ENCODE measurements around the gene TMEM196. TPM values are rescaled to one million over a fixed set of nuclear protein-coding genes. Genes with fewer than 3 reads are reported as not detected.

TMEM196 gene
- total RNA-seq, result not detected in 2 replicates

- no peak for DNase-seq (ENCODE audit: low read depth, low spot score)
Observed at GRCh38 chr7:19772841-19773760, at the start of gene TMEM196. TSS of gene TMEM196 (minus strand) at chr7:19773617. CDS start at chr7:19772696, 921 bp downstream.

- DNase-seq (ENCODE audit: low read depth, low spot score), result no peak
Observed at GRCh38 chr7:19816128-19816527, 42.7 kb upstream of the TMEM196 start.

DNA sequence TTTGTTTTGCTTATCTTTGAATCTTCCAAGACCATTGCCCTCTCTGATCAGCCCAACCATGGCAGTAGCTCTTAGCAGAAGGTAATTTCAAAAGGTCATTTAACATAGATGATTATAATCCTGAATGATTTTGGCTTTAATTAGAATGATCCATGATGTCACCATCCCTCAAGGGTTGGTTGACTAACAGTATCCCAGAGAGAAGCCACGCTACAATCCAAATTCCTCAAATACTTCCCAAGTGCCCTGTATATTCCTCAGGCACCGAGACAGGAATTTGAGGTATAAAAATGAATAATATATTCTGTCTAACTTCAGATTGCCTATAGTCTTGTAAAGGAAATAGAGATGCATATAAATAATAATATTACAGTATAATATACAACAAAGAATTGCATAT lies 42.1 kb upstream of the TMEM196 start:
- DNase-seq (ENCODE audit: low read depth, low spot score), result no peak

GRCh38 chr7:19814776-19815175 lies 41.4 kb upstream of the TMEM196 start:
- no peak for DNase-seq (ENCODE audit: low read depth, low spot score)

DNA sequence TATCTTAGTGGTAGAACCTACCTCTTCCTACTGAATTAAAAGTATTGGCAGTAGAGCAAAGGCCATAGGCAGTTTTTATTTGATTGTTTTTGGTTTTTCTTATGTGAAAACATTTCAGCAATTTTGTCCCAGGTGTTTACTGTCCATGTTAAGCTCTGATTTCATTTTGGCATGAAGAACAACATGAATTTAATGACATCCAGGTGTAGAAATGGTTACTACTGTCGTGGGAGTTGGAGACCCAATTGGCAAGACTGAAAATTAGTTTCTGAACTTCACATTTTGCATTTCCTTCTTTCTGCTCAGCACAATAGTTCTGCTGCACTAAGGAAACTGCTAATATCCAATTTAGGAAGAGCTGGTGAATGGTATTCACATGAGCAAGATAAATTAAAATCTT lies 38.0 kb upstream of the TMEM196 start:
- no peak for DNase-seq (ENCODE audit: low read depth, low spot score)

DNA sequence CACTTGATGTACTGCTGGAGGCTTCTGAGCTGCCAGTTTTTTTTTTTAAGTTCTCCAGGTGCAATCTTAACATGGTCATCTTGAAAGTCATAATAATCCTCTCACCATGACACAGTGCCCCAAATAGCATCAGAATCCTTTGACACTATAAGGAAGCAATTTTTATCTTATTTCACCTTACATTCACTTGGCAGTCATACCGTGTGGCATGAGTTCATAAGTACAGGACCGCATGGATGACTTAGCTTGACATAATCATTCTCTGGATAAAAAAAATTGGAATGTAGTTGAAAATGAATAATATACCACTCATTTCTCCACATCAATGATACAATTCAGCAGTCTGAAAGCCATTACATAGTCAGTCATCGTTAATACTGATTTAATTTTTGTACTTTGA lies 25.6 kb upstream of the TMEM196 start:
- DNase-seq (ENCODE audit: low read depth, low spot score), result no peak

DNA sequence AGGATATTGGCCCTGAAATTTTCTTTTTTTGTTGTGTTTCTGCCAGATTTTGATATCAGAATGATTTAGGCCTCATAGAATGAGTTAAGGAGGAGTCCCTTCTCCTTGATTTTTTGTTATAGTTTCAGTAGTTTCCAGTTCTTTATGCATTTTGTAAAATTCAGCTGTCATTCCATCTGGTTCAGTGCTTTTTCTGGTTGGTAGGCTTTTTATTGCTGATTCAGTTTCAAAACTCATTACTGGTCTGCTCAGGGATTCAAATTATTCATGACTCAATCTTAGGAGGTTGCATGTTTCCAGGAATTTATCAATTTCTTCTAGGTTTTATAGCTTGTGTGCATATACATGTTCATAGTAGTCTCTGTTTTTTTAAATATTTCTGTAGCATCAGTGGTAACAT lies 10.1 kb upstream of the TMEM196 start:
- DNase-seq (ENCODE audit: low read depth, low spot score), result no peak

GRCh38 chr7:19776981-19777380 lies 3.6 kb upstream of the TMEM196 start:
- no peak for DNase-seq (ENCODE audit: low read depth, low spot score)

GRCh38 chr7:19775578-19775977 lies 2.2 kb upstream of the TMEM196 start:
- no peak for DNase-seq (ENCODE audit: low read depth, low spot score)

- DNase-seq (ENCODE audit: low read depth, low spot score), result no peak
Observed at GRCh38 chr7:19772306-19772705, 1.1 kb downstream of the TMEM196 start.

DNA sequence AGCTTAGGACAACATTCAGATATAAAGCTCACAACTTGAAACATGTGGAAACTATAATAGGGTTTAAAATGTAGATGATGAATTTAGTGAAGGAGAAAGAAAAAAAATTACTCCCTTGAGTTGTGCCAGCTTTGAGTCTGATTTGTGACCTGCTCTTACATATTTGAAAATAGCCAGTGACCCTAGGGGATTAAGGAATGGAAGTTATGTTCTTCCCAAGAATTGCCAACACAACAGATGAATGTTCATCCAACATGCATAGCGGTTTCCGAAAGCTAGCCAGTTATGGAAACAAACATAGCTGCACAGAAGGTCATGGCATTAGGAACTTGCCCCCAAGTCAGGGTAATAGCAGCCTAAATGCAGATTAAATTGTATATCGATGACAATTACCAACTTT lies 10.8 kb downstream of the TMEM196 start:
- no peak for DNase-seq (ENCODE audit: low read depth, low spot score)

DNA sequence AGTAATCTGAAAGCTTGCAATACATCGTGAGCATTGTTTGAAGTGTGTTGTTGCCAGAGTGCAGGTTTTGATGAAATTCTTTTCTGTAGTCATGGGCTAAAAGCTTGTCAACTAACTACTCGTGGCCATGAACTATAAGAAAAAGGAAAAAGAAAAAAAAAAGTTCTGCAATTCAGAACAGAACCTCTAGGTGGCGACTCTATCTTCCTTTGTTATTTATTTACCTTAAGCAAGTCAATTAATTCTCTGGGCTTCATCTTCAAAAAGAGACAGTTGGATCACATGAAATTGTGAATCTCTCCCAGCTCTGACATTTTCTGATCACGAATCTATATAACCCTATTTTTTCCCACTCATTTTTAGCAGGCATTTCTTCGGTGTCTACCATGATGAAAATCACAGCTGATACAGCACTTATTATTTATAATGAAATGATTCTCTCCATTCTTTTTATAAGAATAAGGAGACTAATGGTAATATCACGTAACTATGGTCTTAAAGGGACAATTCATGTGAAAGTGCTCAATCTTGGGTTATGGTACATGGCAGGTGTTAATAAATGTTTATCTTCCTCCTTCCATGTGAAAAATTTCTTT lies 18.8 kb downstream of the TMEM196 start:
- DNase-seq (ENCODE audit: low read depth, low spot score), result no peak

- DNase-seq (ENCODE audit: low read depth, low spot score), result no peak
Observed at GRCh38 chr7:19752020-19752419, 21.4 kb downstream of the TMEM196 start.

GRCh38 chr7:19749658-19750057 lies 23.8 kb downstream of the TMEM196 start:
- DNase-seq (ENCODE audit: low read depth, low spot score), result no peak

- no peak for DNase-seq (ENCODE audit: low read depth, low spot score)
Observed at GRCh38 chr7:19747740-19748339, 25.6 kb downstream of the TMEM196 start.

DNA sequence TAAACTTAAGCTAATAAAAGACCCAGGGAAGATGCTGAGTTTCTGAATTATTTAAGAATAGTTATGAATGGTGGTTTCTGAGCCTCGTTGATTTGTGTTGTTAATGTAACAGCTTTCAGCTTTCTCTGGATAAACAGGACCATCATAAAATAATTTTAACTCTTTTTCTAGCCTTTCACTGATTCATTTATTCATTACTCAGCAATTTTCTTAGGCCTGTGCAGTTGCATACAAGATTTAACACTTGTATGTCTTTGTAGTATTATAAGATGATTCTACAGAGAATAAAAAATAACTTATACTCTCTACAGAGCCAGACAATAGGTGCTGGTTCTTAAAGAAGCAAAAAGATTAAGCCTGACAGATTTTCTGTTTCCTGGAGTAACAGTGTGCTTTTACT lies 29.3 kb downstream of the TMEM196 start:
- DNase-seq (ENCODE audit: low read depth, low spot score), result no peak

DNA sequence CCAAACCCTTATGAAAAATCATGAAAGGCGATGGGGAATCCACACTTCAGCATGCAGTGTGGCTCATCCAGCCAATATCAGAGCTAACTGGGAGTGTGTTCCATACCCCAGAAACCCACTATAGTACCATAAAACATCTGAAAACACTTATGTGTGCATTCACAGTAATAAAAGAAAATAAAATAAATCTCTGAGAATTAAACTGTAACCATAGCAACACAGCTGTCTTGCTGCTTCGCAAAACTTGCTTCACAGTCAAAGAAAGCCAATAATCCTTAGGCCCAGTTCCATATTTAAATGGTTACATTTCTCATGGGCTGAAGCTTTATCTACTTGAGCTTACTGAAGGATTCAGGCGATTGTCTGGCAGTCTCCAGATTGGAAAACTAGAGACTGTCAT lies 44.7 kb downstream of the TMEM196 start:
- DNase-seq (ENCODE audit: low read depth, low spot score), result no peak

- no peak for DNase-seq (ENCODE audit: low read depth, low spot score)
Observed at GRCh38 chr7:19725770-19726169, 47.6 kb downstream of the TMEM196 start.

DNA sequence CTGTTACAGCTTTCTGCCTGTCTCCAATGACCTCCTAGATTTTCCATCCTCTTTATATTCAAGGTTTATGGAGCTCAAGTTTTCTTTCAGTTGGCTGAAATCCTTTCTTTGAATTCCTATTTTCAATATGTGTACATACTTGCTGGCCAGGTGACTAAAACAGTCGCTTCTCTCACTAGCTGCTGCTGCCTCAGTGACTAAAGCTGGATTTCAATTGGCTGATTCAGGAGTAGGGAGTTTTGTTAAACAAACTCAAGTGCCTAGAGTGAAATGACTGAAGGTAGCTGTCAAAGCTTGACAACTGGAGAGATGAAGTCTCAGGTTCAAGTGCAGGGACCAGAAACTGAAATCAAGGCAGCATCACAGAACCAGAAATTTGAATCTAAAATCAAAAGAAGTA lies 57.9 kb downstream of the TMEM196 start:
- no peak for DNase-seq (ENCODE audit: low read depth, low spot score)

GRCh38 chr7:19713676-19714075 lies 59.7 kb downstream of the TMEM196 start:
- DNase-seq (ENCODE audit: low read depth, low spot score), result no peak

DNA sequence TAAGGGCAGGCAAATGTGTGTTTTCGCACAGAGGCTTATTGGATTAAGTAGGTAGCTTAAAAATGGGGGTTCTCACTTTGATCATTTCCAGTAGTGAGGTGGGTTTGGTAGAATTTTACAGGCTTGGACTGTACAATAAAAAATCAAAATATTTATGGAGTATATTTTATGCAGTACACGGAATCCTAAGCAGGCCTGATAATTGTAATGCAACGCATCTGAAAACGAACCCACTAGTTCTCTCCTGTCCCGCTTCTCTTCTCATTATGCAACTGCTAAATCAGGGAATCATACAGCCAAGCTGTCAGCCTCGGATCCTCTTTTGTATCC lies 64.2 kb downstream of the TMEM196 start:
- DNase-seq (ENCODE audit: low read depth, low spot score), result no peak

GRCh38 chr7:19708397-19709248 lies 64.8 kb downstream of the TMEM196 start, which contains the start of gene POLR1F:
TSS of gene POLR1F (minus strand) at chr7:19709037. CDS start at chr7:19709016, 21 bp downstream.
- DNase-seq (ENCODE audit: low read depth, low spot score), result peak; percentile 73

Measured in pulmonary artery endothelial cell (primary cell).